Mesenchymal stem cell (in vitro differentiated cells and primary cell): ENCODE results near the gene ZNF200.

Experiments
- DNase-seq: peaks from one replicate; pipeline ENCODE4 v3.0.0-alpha.2; 2013
- H2AFZ ChIP-seq: one replicate; pipeline ENCODE4 v1.6.1; 2013; ENCODE audit warnings: low read depth, mild to moderate bottlenecking, control low read depth, inconsistent platforms, low read length, moderate library complexity
- H2AK5ac ChIP-seq: 2 replicates; pipeline ENCODE4 v1.6.1; 2013; ENCODE audit warnings: low read length, moderate library complexity, mild to moderate bottlenecking, inconsistent platforms; ENCODE audit not compliant: severe bottlenecking
- H2BK120ac ChIP-seq: one replicate; pipeline ENCODE4 v1.6.1; 2013; ENCODE audit warnings: low read depth, mild to moderate bottlenecking, inconsistent platforms, low read length, moderate library complexity
- H2BK12ac ChIP-seq, 2 experiments: one replicate each; pipeline ENCODE4 v1.6.1; 2013; ENCODE audit warnings: inconsistent platforms in 2 of 2, low read length in 2 of 2, mild to moderate bottlenecking in 2 of 2, moderate library complexity in 2 of 2, control low read depth in 1 of 2
- H2BK15ac ChIP-seq: one replicate; pipeline ENCODE4 v1.6.1; 2013; ENCODE audit warnings: mild to moderate bottlenecking, low read depth, inconsistent platforms; ENCODE audit not compliant: poor library complexity, severe bottlenecking
- H2BK5ac ChIP-seq: 2 replicates; pipeline ENCODE4 v1.6.1; 2013; ENCODE audit warnings: low read depth, mild to moderate bottlenecking, low read length, control low read depth, inconsistent platforms; ENCODE audit not compliant: poor library complexity, severe bottlenecking
- H3K14ac ChIP-seq, 2 experiments: one replicate each; pipeline ENCODE4 v1.6.1; 2013; ENCODE audit warnings: inconsistent platforms in 2 of 2, low read length in 2 of 2, control low read depth in 1 of 2, mild to moderate bottlenecking in 1 of 2, moderate library complexity in 1 of 2
- H3K18ac ChIP-seq, 2 experiments: one replicate each; pipeline ENCODE4 v1.6.1; 2013; ENCODE audit warnings: inconsistent platforms in 2 of 2, low read length in 2 of 2, control low read depth in 1 of 2, low read depth in 1 of 2, mild to moderate bottlenecking in 1 of 2
- H3K23ac ChIP-seq, 2 experiments: one replicate each; pipeline ENCODE4 v1.6.1; 2013; ENCODE audit warnings: inconsistent platforms in 2 of 2, low read length in 2 of 2, mild to moderate bottlenecking in 2 of 2, moderate library complexity in 2 of 2, control low read depth in 1 of 2
- H3K27ac ChIP-seq: 2 replicates; pipeline ENCODE4 v1.5.1; 2013; ENCODE audit warnings: mild to moderate bottlenecking, moderate library complexity, low read length, control low read depth, inconsistent platforms; ENCODE audit not compliant: poor library complexity, severe bottlenecking
- H3K27me3 ChIP-seq, 2 experiments: 2 replicates each; pipeline versions ENCODE4 v1.6.1 to v1.7.0; 2013; ENCODE audit warnings: low read length in 2 of 2, mild to moderate bottlenecking in 2 of 2, moderate library complexity in 2 of 2, control low read depth in 1 of 2, inconsistent platforms in 1 of 2; ENCODE audit not compliant: control insufficient read depth in 1 of 2, insufficient read depth in 1 of 2
- H3K36me3 ChIP-seq, 2 experiments: 2 replicates each; pipeline versions ENCODE4 v1.6.1 to v1.7.0; 2013; ENCODE audit warnings: low read length in 2 of 2, control low read depth in 1 of 2, inconsistent platforms in 1 of 2, low read depth in 1 of 2, mild to moderate bottlenecking in 1 of 2; ENCODE audit not compliant: insufficient read depth in 2 of 2, control insufficient read depth in 1 of 2
- H3K4ac ChIP-seq, 2 experiments: one replicate each; pipeline ENCODE4 v1.6.1; 2013; ENCODE audit warnings: inconsistent platforms in 2 of 2, low read length in 2 of 2, mild to moderate bottlenecking in 2 of 2, moderate library complexity in 2 of 2, control low read depth in 1 of 2, low read depth in 1 of 2
- H3K4me1 ChIP-seq: 2 replicates; pipeline ENCODE4 v1.6.1; 2013; ENCODE audit warnings: low read depth, low read length, control low read depth; ENCODE audit not compliant: control insufficient read depth, insufficient read depth
- H3K4me2 ChIP-seq: 2 replicates; pipeline ENCODE4 v1.6.1; 2013; ENCODE audit warnings: low read length, mild to moderate bottlenecking, inconsistent platforms; ENCODE audit not compliant: poor library complexity, severe bottlenecking
- H3K4me3 ChIP-seq, 2 experiments: 2 replicates each; pipeline versions ENCODE4 v1.5.1 to v1.7.0; 2013; ENCODE audit warnings: low read length in 2 of 2, mild to moderate bottlenecking in 2 of 2, control low read depth in 1 of 2, low read depth in 1 of 2; ENCODE audit not compliant: insufficient read depth in 1 of 2
- H3K79me1 ChIP-seq: replicated peaks from 2 replicates; pipeline ENCODE4 v1.6.1; 2013; ENCODE audit warnings: mild to moderate bottlenecking, control low read depth, low read length, inconsistent platforms; ENCODE audit not compliant: poor library complexity, severe bottlenecking
- H3K9ac ChIP-seq: 2 replicates; pipeline ENCODE4 v1.7.0; 2013; ENCODE audit warnings: mild to moderate bottlenecking, low read length, moderate library complexity
- H3K9me3 ChIP-seq: 2 replicates; pipeline ENCODE4 v1.7.0; 2013; ENCODE audit warnings: mild to moderate bottlenecking, low read length; ENCODE audit not compliant: control insufficient read depth
- H4K8ac ChIP-seq: one replicate; pipeline ENCODE4 v1.6.1; 2013; ENCODE audit warnings: inconsistent platforms, mild to moderate bottlenecking, low read length, moderate library complexity
- H4K91ac ChIP-seq: one replicate; pipeline ENCODE4 v1.6.1; 2013; ENCODE audit warnings: mild to moderate bottlenecking, low read length, inconsistent platforms
- WGBS: methylation state at CpG from one replicate; pipeline ENCODE4 v1.1.7; 2013; ENCODE audit warnings: mixed read lengths; 5-methylcytosine and 5-hydroxymethylcytosine counted together

The ZNF200 gene

DNA sequence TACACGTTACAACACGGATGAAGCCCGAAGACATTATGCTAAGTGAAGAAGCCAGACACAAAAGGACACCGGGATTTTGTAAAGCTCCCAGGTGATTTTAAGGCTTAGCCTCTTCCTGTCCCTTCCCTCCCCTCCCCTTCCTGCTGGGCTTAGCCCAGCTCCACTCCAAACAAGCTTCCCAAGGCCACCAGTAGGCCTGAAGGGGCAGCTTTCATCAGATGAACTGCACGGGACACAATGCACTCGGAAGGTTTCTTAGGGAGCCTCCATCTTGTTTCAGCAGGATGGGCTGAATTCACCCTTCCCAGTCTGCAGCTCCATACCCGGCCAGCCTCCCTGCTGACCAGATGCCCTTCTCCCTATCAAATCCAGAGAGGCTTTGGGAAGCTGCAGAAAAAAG lies 11.0 kb upstream of the ZNF200 start:
- 78% methylated on average over 7 of the region's 7 CpGs for WGBS
- Histone ChIP-seq H3K23ac (no peak overlapping the region), H4K91ac (no peak overlapping the region), H3K36me3 (no peaks in the 10 kb centered on the region), H3K18ac (no peak overlapping the region), H3K9me3 (no peaks in the 10 kb centered on the region), H3K79me1 (no peaks in the 10 kb centered on the region), H3K14ac (no peak overlapping the region), H3K4me2 (no peak overlapping the region), H3K9ac (no peak overlapping the region), H3K4me3 (no peak overlapping the region), H2AK5ac (no peak overlapping the region), H3K27me3 (peaks cover 14 to 26% of the 10 kb centered on the region in 2 experiments), H2BK12ac (no peak overlapping the region), H3K4me1 (no peaks in the 10 kb centered on the region), H4K8ac (peak overlapping the region; percentile 24), H2AFZ (no peak overlapping the region), H2BK120ac (no peak overlapping the region), H2BK5ac (no peak overlapping the region), H2BK15ac (no peak overlapping the region), H3K27ac (no peak overlapping the region), H3K4ac (no peak overlapping the region)
- DNase-seq = no peak

DNA sequence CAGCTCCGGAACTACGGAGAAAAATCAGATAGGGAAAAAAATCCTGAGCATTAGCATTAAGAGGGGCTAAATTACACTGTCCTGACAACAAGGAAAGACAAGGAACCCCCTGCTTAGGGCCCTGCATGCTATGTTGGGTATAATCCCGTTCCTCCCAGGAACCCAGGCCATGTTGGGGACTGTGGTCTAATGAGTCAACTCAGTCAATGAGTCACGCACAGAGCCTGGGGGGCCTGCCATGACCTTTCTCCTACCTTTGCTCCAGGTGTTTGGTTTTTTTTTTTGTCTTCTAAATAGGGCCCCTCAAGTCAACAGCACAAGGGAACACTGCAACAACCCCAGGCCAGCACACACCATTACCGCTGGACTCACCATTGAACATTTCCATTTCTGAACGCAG lies 8.9 kb upstream of the ZNF200 start:
- Histone ChIP-seq H3K9ac (no peak overlapping the region), H2BK120ac (no peak overlapping the region), H2AFZ (no peak overlapping the region), H3K23ac (no peak overlapping the region), H2BK15ac (no peak overlapping the region), H4K91ac (no peak overlapping the region), H3K18ac (no peak overlapping the region), H3K27me3 (peaks cover 6 to 15% of the 10 kb centered on the region in 2 experiments), H2BK12ac (no peak overlapping the region), H3K4me2 (no peak overlapping the region), H3K79me1 (no peaks in the 10 kb centered on the region), H3K4me3 (no peak overlapping the region), H3K36me3 (no peaks in the 10 kb centered on the region), H2BK5ac (no peak overlapping the region), H2AK5ac (no peak overlapping the region), H3K4ac (no peak overlapping the region), H3K4me1 (no peaks in the 10 kb centered on the region), H3K14ac (no peak overlapping the region), H3K27ac (no peak overlapping the region), H3K9me3 (no peaks in the 10 kb centered on the region), H4K8ac (no peak overlapping the region)
- 66% methylated on average over 5 of the region's 6 CpGs for WGBS
- DNase-seq = no peak

DNA sequence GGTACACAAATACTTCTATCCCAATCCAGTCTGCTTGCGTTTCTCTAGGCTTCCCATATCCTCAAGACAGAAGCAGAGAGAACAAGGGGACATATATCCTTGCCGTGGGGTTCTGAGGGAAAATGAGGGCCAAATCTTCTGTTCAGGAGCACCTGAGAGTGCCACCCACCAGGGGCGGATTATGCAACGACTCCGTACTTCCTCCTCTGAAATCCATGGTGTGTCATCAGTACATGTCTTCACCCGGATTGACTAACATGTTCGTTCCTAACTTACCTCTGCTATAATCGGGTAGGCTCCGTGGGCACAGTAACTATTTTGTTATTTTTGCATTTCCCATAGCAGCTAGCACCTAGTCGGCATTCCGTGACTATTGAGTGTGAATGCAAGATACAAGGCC lies 7.8 kb upstream of the ZNF200 start:
- Histone ChIP-seq H2BK120ac (no peak overlapping the region), H3K9me3 (no peaks in the 10 kb centered on the region), H2BK5ac (no peak overlapping the region), H3K4me1 (no peaks in the 10 kb centered on the region), H3K4me3 (no peak overlapping the region), H2AFZ (no peak overlapping the region), H4K91ac (no peak overlapping the region), H2AK5ac (no peak overlapping the region), H3K79me1 (no peaks in the 10 kb centered on the region), H3K9ac (no peak overlapping the region), H3K23ac (no peak overlapping the region), H3K4ac (no peak overlapping the region), H3K18ac (no peak overlapping the region), H2BK12ac (no peak overlapping the region), H3K4me2 (no peak overlapping the region), H3K36me3 (no peaks in the 10 kb centered on the region), H4K8ac (no peak overlapping the region), H2BK15ac (no peak overlapping the region), H3K27me3 (peaks cover 3 to 10% of the 10 kb centered on the region in 2 experiments), H3K27ac (no peak overlapping the region), H3K14ac (no peak overlapping the region)
- DNase-seq = no peak
- 90% methylated on average over 11 of the region's 11 CpGs for WGBS

DNA sequence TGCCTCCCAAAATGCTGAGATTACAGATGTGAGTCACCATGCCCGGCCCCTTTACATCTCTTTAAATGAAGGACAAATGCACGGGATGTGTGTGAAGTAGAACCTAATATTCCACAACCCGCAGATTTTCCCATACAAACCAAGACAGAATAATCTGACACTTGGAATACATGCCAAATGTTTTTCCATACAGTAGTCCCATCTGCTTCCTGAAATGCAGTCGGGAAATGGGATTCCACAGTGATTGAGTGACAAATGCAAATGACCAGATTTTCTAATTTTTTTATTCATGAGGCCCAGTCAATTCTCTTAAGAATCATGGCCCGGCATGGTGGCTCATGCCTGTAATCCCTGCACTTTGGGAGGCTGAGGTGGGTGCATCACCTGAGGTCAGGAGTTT lies 6.8 kb upstream of the ZNF200 start:
- Histone ChIP-seq H3K18ac (no peak overlapping the region), H4K91ac (no peak overlapping the region), H3K4me3 (no peak overlapping the region), H3K23ac (no peak overlapping the region), H3K9me3 (no peaks in the 10 kb centered on the region), H2BK5ac (no peak overlapping the region), H3K79me1 (no peaks in the 10 kb centered on the region), H4K8ac (no peak overlapping the region), H2AFZ (no peak overlapping the region), H3K27me3 (peaks cover 3 to 7% of the 10 kb centered on the region in 2 experiments), H3K4ac (no peak overlapping the region), H2BK15ac (no peak overlapping the region), H3K27ac (no peak overlapping the region), H2BK120ac (no peak overlapping the region), H3K36me3 (no peaks in the 10 kb centered on the region), H2AK5ac (no peak overlapping the region), H3K9ac (no peak overlapping the region), H3K4me2 (no peak overlapping the region), H3K4me1 (no peaks in the 10 kb centered on the region), H3K14ac (no peak overlapping the region), H2BK12ac (no peak overlapping the region)
- 88% methylated on average over 5 of the region's 5 CpGs for WGBS
- DNase-seq = no peak
